ENCODE results near the gene PTER.

Gene PTER

DNA sequence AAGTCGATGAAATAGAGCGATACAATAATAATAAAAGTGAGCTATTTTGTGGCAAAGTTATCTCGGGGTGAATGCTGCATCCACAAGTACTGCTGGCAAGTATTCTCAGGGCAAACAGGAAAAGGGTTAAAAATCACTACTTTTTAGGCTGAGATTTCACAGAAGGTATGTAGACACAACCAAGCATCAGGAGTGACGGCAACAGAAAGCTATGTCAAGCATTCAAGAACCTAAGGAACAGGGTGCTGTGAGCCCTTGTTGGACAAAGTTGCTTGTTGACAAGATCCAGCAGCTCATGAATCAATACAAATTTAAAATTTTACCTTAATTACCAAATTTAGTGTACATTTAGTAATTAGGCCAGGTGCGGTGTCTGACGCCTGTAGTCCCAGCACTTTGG lies 126.1 kb downstream of the PTER start:
- DNase-seq (ENCODE audit: low read depth): peak; percentile 9
- no peak overlapping the region for H3K4me3 ChIP-seq (ENCODE audit: low read length)
- TF ChIP-seq, protein P1, sequence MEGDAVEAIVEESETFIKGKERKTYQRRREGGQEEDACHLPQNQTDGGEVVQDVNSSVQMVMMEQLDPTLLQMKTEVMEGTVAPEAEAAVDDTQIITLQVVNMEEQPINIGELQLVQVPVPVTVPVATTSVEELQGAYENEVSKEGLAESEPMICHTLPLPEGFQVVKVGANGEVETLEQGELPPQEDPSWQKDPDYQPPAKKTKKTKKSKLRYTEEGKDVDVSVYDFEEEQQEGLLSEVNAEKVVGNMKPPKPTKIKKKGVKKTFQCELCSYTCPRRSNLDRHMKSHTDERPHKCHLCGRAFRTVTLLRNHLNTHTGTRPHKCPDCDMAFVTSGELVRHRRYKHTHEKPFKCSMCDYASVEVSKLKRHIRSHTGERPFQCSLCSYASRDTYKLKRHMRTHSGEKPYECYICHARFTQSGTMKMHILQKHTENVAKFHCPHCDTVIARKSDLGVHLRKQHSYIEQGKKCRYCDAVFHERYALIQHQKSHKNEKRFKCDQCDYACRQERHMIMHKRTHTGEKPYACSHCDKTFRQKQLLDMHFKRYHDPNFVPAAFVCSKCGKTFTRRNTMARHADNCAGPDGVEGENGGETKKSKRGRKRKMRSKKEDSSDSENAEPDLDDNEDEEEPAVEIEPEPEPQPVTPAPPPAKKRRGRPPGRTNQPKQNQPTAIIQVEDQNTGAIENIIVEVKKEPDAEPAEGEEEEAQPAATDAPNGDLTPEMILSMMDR (conservative IDR thresholded peaks at IDR 0.05; ENCODE audit: low read length): no peak

All from AG10803 (cell line).